HG02938 (cell line): ENCODE results near the gene HARS2.
"Not testable (repeated sequence)": the region's sequence is repeated elsewhere in the genome, so short reads cannot be mapped to it uniquely, and the experiment has no call there.

ENCODE experiments used
- ATAC-seq: cut with Tn5 transposase; IDR thresholded peaks from one replicate; pipeline ENCODE4 v1.9.1; 2021; ENCODE audit warnings: mild to moderate bottlenecking, moderate library complexity; ENCODE audit not compliant: unreplicated experiment

Gene HARS2

DNA sequence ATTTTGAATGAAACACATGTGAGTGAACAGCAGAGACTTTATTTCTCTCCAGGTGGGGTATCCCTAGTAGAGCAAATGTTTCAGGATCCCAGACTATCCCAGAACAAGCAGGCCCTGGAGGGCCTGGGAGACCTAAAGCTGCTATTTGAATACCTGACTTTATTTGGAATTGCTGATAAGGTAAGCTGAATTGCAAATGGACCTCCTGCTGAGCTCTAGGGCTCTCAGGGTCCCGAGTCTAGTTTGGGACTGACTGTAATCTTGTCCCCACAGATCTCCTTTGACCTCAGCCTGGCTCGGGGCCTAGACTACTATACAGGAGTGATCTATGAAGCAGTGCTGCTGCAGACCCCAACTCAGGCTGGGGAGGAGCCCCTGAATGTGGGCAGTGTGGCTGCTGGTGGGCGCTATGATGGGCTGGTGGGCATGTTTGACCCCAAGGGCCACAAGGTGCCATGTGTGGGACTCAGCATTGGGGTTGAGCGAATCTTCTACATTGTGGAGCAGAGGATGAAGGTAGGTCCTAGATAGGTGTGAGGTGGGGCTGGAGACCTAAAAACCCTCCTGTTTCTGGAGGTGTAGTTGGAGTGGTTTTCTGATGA, 5.7 kb downstream of the HARS2 start:
- ATAC-seq: no peak

DNA sequence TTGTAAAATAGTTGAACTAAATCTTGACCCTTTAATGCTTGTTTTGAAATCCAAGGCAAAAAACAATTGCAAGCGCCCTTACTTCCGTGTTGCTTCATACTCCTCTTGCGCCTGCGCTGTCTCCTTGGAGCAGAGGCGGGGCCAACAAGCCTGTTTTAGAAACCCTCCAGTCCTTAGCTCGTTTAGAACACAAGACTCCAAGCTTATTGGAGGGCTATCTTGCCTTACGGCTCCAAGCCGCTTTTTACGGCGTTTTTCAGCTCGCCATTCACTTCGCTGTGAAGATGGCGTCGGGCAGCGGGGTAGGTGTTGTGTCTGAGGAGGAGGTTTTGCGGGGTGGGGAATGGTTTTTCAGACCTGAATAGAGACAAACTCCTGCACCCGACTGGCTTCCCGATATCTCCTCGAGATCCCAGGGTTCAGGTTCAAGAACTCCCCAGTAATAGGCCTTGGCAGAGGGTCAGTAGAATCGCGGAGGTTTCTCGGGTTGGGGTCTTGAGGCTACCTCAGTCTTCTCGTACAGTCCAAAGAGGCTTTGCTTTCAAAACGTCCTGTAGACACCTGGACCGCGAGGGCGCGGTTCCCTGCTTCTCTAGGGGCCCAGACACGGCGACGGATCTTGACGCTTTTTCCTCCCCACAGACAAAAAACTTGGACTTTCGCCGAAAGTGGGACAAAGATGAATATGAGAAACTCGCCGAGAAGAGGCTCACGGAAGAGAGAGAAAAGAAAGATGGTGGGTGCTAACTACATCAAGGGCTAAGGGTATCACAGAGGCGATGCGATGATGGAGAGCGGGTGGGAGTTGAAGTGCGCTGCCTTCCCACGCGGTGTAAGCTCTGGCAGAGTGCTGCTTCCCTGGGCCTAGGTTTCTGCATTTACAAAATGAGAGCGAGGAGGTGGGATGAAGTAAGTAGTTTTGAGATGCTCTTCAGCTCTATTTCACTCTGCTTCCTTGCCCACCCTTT, 9.2 kb downstream of the HARS2 start, which contains the start of gene ZMAT2:
Gene ZMAT2 (plus strand): TSS at position 271 of the 968 bp plus-strand sequence. CDS start 14 bp downstream, at position 285.
- ATAC-seq: peak; percentile 93

DNA sequence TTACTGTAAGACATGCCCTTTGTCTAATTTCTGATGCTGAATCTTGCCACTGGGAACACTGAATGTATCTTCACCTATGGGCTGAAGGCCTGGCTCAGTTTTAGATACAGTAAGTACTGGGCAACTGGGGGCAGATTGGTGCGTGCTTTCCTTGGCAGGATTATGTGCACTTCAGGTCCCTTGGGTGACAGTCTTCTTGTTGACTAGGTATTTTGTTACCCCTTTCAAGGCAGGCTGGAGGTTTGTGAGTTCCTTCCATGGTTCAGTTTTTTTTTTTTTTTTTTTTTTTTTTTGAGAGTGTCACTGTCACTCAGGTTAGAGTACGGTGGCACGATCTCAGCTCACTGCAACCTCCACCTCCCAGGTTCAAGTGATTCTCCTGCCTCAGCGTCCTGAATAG, 16.6 kb downstream of the HARS2 start:
- ATAC-seq: no peak

DNA sequence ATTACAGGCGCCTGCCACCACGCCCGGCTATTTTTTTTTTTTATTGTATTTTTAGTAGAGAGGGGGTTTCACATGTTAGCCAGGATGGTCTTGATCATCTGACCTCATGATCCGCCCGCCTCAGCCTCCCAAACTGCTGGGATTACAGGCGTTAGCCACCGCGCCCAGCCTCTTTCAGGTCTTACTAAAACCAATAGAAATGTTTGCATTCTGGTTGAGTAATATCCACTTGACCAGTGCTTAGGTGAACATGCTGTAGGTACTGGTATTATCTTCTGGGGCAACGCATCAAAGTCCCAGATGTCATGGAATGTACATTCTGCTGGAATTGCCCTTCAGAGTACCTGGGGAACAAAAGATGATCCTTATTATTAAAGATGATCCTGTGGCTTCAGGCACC, 17.5 kb downstream of the HARS2 start:
- ATAC-seq: not testable (repeated sequence)

DNA sequence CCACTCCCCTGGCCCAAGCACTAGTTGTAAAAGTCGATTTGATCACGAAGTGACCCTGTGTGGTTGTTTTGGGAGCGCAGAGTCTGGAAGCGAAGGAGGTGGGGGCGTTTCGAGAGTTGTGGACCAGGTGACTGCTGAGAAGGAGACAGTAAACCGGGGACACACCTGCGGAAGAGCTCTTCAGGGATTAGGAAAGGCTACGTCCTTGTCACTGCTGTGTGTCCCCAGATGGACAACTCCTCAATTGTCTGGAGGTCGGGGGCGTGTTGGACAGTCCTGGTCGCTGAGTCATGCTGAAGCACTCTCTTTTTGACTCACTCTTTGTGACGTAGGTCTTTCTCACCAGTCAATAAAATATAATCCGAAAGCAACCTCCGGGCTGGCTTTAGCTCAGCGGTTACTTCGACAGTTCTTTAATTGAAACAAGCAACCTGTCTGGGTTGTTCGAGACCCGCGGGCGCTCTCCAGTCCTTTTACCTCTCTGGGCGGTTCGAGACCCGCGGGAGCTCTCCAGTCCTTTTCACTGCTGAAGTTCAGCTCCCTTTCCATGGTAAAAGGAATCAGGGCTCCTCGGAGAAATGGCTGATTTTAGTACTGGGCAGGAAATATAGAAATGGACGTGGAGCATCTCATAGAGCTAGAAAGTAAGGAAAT, 19.8 kb downstream of the HARS2 start:
- ATAC-seq: peak; percentile 88

DNA sequence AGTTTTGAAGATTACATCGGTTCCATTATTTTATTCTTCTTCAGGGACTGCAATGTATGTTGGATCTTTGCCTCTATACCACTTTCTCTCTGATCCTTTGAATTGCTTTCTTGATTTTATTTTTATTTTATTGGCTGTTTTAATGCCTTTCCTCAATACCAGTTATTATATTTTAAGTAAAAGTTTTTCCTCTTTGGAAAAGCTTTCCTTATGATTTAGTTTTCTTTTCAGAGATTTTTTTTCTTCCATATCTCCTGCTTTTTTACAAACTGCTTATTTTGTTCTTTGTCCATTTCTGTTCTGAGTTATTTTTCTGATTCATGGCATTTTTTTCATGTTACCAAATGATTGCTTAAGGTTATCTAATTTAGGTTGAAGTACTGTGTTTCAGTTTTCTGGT, 20.5 kb downstream of the HARS2 start:
- no peak for ATAC-seq

DNA sequence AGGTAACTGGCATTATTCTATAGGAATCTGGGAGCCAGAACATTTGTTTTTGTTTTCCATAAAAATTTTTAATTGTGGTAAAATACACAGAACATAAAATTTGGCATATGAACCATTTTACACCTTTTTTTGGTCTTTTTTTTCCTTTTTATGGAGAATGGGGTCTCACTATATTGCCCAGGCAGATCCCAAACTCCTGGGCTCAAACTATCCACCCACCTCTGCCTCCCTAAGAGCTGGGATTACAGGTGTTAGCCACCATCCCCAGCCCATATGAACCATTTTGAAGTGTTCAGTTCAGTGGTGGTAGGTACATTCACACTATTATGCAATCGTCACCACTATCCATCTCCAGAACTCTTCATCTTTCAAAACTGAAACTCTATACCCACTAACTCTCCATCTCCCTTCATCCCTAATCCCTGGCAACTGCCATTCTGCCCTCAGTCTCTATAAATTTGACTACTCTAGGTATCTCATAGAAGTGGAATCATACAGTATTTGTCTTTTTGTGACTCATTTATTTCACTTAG, 22.4 kb downstream of the HARS2 start:
- ATAC-seq: no peak

DNA sequence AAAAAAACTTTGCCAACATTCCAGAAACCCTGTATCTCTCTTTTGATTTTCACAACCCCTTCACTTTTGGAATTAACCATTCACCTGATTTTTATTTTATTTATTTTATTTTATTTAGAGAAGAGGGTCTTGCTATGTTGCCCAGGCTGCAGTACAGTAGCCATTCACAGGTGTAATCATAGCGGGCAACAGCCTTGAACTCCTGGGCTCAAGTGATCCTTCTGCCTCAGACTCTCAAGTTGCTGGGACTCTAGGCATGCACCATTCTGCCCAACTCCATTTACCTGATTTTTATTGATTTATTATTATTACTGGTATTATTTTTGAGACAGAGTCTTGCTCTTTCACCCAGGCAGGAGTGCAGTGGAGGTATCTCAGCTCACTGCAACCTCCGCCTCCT, 25.0 kb downstream of the HARS2 start:
- ATAC-seq: not testable (repeated sequence)

DNA sequence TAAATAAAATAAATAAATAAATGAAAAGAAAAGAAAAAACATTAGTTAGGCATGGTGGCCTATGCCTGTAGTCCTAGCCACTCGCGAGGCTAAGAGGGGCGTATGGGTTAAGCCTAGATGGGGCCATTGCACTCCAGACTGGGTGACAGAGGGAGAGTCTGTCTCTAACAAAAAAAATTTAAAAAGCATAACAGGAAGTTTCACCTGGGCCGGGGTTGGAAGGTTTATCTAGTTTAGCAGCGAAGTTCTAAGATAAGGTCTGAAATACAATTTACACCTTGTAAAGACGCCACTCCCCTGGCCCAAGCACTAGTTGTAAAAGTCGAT, 27.0 kb downstream of the HARS2 start:
- no peak for ATAC-seq

DNA sequence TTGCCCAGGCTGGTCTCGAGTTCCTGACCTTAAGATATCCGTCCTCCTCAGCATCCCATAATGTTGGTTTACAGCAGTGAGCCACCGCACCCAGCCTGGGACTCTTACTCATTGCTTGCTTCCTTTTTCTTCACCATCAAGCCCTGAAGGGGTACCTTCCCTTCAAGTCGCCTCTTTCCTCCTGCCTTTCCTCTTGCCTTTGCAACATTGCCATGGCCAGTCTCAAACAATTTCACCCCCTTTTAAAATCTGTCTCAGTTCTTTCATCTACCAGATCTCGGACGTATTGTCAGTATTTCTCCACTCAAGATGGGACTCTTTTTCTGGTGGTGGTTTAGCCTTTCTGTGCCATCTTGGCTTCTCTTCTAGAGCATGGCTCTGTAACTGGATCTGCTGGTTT, 29.5 kb downstream of the HARS2 start:
- not testable (repeated sequence) for ATAC-seq

DNA sequence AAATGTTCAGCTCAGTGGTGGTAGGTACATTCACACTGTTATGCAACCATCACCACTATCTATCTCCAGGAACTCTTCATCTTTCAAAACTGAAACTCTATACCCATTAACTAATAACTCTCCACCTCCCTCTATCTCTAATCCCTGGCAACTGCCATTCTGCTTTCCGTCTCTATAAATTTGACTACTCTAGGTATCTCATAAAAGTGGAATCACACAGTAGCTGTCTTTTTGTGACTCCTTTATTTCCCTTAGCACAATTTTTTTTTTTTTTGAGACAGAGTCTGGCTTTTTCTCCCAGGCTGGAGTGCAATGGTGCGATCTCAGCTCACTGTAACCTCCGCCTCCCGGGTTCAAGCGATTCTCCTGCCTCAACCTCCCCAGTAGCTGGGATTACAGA, 30.1 kb downstream of the HARS2 start:
- ATAC-seq: not testable (repeated sequence)

DNA sequence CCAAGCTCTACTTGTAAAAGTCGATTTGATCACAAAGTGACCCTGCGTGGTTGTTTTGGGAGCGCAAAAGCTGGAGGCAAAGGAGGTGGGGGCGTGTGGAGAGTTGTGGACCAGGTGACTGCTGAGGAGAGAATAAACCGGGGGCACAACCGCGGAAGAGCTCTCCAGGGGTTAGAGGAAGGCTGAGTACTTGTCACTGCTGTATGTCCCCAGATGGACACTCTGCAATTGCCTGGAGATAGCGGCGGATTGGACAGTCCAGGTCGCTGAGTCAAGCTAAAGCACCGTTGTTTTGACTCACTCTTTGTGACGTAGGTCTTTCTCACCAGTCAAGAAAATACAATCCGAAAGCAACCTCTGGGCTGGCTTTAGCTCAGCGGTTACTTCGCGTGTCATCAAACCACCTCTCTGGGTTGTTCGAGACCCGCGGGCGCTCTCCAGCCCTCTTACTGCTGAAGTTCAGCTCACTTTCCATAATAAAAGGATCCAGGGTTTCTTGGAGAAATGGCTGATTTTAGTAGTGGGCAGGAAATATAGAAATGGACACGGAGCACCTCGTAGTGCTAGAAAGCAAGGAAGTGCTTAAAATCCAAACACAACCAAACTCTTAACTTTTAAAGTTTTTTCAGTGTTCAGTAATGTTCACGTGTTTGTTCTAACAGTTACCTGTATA, 34.7 kb downstream of the HARS2 start:
- peak; percentile 98 for ATAC-seq

DNA sequence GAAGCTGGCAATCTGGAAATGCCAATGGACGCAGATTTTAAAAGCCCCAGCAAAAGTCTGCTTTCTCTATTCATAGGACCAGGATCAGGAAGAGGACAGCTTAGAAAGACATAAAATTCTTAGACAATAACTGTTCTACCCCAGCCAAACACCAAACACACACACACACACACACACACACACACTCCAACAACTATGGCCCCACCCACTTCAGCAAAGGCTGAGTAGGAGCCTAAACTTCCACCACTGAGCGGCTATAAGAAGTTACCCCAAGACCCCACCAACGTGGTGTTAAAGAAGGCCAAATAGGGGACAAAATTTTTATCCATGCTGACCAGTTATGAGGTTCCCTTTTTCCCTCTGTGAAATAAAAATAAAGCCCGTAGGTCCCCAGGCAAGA, 41.8 kb downstream of the HARS2 start:
- ATAC-seq: no peak

DNA sequence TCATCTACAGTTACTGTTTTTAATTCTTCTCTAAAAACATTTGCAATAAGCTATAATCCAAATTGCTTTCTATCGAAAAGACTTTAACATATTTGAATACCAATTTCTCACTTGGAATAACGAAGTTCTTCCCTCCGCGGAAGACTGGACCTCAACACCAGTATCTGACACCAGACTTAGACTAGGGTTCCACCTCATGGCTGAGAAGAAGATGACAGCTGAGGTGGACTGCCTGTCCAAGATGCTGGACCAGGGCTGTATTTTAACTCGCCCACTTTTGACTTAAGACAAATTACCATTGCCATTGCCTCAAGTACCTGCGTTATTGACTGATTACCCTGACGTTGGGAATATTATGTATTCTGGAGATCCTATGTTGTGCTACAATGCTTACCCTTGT, 43.1 kb downstream of the HARS2 start:
- no peak for ATAC-seq

DNA sequence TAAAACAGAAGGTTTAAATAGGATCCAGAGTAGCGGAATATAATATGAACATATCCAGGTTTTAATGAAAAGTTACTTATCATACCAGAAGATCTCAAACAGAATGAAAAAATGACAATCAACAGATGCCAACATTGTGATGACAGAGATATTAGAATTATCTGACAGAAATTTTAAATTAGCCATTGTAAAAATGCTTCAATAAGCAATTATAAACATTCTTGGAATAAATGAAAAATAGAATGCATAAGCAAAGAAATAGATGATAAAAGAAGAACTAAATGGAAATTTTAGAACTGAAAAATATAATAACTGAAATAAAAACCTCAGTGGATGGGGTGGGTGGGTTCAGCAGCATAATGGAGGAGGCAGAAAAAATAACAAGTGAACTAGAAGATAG, 46.2 kb downstream of the HARS2 start:
- no peak for ATAC-seq

DNA sequence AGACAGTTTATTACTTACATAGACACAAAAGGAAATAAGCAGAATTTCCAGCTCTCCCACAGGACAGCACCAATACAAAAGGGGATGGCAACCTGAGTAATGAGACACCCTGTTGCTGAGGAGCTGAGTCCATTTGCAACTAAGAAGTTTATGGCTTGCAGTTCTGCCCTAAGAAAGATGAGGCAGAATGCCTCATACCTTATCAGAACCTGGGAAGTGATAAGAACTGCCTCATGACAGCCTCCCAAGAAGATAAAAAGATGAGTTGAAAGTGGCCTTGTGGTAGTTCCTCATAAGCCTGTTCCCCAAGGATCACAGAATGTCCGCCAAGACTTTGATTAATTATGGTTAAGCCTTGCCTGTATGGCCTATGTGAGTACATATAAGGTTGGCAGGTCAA, 50.7 kb downstream of the HARS2 start:
- no peak for ATAC-seq
